Mammary epithelial cell (primary cell): ENCODE results near the gene KIR3DL2.

Experiments used
- CTCF ChIP-seq, 2 donors: IDR thresholded peaks in 1 of 2; conservative IDR thresholded peaks in 1 of 2; 2 replicates each; pipeline ENCODE4 v1.5.1; 2011 to 2012; ENCODE audit warnings: inconsistent platforms in 2 of 2, low read length in 2 of 2, mild to moderate bottlenecking in 2 of 2, control low read depth in 1 of 2, low read depth in 1 of 2; ENCODE audit not compliant: insufficient read depth in 1 of 2; ENCODE audit errors: extremely low read depth in 1 of 2
- EZH2 ChIP-seq: IDR thresholded peaks from 2 replicates; pipeline ENCODE4 v1.6.1; 2012; ENCODE audit warnings: low read length, inconsistent platforms, borderline replicate concordance

GRCh38 chr19:54905803-54906511 is 55.7 kb downstream of the KIR3DL2 start, which contains the start of gene NCR1:
- TF ChIP-seq CTCF (conservative IDR thresholded peaks at IDR 0.05 in 1 of 2, IDR thresholded peaks at IDR 0.05 in 1 of 2; ENCODE audit: extremely low read depth in 1 of 2, insufficient read depth in 1 of 2, low read depth in 1 of 2, low read length in 2 of 2) (no peak), EZH2 (no peak)
